Measurements from ENCODE around the gene RUSF1.

The RUSF1 gene

DNA sequence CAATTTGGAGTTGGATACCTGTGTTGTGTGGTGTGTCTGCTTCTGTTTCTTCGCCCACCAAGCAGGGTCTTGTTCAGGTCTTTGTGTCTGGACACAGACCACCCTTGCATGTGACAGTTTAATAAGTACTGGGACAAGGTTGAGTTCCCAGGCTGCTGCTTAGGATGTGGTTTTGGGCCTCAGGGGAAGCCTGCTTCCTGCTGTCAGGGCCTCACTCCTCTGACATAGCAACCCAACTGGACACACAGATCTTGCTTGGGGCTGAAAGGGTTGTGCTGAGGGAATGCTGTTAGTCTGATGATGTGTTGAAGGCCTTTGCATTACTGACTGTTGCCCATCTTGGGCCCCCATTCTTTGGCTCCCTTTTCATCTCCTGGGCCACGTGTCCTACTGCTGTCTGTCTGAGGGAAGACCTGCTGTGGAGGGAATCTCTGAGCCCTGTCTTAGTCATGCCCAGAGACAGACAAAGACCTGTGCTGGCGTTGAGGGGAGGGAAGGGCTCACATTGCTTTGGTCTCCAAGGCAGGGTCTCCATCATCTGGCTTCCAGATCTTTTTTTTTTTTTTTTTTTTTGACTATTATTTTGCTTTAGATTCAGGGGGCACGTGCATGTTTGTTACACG, 40.9 kb downstream of the RUSF1 start:
- DNase-seq = no peak

DNA sequence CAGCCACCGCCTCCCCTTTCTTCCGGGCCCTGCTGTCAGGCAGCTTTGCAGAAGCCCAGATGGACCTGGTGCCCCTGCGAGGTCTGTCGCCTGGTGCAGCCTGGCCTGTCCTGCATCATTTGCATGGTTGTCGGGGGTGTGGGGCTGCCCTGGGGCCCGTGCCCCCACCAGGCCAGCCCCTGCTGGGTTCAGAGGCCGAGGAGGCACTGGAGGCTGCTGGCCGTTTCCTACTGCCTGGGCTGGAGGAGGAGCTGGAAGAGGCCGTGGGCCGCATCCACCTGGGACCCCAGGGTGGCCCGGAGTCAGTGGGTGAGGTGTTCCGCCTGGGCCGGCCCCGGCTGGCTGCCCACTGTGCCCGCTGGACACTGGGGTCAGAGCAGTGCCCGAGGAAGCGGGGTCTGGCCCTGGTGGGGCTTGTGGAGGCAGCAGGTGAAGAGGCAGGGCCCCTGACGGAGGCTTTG, 41.8 kb downstream of the RUSF1 start:
- DNase-seq = no peak

DNA sequence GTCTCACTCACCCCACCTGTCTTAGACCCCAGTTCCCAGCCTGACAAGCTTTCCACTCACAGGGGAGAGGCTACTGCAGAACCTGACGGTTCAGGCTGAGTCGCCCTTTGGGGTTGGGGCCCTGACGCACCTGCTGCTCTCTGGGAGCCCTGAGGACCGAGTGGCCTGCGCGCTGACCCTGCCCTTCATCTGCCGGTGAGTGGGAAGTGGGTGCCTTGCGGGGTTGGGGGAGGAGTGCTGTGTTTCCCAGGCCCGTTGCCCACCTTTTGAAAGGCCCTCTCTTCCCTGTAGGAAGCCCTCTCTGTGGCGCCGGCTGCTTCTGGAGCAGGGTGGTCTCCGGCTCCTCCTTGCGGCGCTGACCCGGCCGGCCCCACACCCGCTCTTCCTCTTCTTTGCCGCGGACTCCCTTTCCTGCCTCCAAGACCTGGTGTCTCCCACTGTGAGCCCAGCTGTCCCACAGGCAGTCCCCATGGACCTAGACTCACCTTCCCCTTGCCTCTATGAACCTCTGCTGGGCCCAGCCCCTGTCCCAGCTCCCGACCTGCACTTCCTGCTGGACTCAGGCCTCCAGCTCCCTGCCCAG, 42.3 kb downstream of the RUSF1 start:
- DNase-seq = no peak

DNA sequence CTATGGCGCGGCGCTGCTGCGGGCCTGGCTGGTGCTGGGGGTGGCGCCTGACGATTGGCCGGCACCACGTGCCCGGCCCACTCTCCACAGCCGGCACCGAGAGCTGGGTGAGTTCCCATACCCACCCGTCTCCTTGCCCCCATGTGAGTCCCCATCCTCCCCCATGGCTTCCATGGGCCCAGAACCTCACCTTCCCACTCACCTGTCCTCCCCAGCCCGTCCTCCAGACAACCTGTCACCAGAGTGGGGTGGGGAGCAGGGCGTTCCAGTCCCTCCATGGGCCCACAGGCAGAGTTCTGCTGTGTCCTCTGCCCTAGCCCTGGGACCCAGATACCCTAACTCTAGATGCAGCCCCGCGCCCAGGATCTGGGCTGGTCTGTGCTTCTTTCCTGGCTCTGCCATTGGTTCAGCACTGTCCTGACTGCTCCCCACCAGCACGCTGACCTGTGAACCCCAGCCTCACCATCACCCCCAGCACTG, 43.4 kb downstream of the RUSF1 start:
- DNase-seq = no peak

DNA sequence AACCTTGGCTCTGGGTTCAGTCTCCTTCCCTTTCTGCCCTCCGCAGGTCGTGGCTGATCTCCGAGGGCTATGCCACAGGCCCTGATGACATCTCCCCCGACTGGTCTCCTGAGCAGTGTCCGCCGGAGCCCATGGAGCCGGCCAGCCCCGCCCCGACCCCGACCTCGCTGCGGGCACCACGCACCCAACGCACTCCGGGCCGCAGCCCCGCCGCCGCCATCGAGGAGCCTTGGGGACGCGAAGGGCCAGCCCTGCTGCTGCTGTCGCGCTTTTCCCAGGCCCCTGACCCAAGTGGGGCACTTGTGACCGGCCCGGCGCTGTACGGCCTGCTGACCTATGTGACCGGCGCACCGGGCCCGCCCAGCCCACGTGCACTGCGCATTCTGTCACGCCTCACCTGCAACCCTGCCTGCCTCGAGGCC, 43.8 kb downstream of the RUSF1 start:
- no peak for DNase-seq

DNA sequence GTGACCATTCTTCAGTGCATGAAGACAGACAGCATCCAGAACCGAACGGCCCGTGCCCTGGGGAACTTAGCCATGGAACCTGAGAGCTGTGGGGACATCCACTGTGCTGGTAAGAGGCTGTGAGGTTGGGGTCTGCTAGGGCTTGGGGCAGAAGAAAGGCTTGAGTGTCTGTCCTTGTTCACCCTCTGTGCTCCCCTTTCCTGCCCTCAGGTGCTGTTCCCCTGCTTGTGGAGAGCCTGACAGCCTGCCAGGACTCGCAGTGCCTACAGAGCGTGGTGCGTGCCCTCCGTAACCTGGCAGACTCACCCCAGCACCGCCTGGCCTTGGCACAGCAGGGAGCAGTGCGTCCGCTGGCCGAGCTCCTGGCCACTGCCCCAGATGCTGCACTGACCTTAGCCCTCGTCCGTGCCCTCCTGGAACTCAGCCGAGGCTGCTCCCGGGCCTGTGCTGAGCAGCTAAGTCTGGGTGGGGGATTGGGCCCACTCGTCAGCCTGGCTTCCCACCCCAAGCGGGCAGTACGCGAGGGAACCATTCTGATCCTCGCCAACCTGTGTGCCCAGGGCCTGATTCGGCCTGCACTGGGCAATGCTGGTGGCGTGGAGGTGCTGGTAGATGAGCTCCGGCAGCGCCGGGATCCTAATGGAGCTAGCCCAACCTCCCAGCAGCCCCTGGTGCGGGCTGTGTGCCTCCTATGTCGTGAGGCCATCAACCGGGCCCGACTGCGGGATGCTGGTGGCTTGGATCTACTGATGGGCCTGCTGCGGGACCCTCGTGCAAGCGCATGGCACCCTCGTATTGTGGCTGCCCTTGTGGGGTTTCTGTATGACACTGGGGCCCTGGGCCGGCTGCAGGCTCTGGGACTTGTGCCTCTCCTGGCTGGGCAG, 46.0 kb downstream of the RUSF1 start:
- no peak for DNase-seq

DNA sequence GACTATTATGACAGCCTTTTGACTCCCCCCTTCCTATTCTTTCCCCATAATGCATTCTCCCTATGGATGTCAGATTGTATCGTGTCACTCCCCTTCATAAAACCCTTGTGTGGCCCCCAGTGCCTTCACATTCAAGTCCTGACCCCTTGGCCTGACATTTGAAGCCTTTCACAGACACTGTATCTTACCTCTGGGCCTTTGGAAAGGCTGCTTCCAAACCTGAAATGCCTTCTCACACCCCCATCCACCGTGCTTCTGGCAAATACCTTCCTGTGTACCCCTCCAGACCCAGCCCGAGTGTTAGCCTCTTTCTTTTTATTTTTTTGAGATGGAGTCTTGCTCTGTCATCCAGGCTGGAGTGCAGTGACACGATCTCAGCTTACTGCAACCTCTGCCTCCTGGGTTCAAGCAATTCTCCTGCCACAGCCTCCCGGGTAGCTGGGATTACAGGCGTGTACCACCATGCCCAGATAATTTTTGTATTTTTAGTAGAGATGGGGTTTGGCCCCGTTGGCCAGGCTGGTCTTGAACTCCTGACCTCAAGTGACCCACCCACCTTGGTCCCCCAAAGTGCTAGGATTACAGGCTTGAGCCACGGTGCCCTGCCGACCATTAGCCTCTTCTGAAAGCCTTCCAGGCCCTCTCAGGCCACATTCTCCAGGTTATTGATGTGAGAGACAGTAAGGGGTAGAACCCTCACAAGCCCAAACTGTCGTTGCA, 46.8 kb downstream of the RUSF1 start:
- no peak for DNase-seq

DNA sequence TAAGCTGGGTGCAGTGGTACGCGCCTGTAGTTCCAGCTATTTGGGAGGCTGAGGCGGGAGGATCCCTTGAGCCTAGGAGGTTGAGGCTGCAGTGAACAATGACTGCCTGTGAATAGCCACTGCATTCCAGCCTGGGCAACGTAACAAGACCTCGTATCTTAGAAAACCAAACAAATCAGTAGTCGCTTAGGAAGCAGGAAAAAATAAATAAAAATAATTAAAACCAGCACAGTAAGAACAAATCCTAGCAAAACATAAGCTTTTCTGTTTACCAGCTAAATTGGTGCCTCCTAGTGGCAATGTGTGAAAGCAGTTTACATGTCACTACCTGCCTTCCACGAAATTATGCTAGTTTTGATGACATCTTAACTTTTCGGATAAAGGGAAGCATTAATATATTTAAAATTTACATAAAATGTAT, 47.6 kb downstream of the RUSF1 start:
- peak; percentile 15 to 40 for DNase-seq

DNA sequence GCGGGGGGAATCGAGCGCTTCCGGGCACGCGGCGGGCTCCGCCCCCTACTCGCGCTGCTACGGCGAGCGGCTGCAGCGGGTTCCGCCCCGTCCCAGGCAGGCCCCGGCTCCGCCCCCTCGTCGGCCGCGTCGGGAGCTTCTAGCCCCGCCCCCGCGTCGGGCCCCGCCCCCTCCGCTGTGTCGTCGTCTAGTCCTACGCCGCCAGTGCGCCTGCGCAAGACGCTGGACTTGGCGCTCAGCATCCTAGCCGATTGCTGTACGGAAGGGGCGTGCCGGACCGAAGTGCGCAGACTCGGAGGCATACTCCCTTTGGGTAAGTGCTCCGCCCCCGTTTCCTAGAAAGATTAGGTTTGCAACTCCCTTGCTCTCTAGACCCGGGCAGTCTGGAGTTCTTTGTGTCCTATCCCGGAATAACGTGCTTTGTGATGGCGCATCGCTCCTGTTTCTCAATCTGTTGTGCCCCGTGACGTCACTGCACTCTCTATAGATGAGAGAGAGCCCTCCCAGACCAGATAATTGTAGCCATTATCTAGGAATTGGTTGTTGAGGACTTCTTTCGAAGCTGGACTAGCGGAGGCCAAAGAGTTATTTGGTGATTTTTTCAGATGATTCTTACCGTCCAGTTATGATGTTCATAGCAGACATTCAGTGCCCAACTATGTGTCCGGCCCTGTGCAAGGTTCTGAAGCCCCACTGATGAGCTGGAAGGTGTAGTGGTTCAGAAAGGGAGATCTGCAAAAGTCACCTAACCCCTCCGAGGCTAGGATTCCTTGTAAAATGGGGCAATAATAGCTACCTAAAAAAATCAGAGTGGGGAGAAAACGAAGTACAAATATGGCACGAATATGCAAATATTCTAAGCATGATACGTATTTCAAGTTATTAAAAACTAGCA, 48.3 kb downstream of the RUSF1 start:
- peak; percentile 100 for DNase-seq

DNA sequence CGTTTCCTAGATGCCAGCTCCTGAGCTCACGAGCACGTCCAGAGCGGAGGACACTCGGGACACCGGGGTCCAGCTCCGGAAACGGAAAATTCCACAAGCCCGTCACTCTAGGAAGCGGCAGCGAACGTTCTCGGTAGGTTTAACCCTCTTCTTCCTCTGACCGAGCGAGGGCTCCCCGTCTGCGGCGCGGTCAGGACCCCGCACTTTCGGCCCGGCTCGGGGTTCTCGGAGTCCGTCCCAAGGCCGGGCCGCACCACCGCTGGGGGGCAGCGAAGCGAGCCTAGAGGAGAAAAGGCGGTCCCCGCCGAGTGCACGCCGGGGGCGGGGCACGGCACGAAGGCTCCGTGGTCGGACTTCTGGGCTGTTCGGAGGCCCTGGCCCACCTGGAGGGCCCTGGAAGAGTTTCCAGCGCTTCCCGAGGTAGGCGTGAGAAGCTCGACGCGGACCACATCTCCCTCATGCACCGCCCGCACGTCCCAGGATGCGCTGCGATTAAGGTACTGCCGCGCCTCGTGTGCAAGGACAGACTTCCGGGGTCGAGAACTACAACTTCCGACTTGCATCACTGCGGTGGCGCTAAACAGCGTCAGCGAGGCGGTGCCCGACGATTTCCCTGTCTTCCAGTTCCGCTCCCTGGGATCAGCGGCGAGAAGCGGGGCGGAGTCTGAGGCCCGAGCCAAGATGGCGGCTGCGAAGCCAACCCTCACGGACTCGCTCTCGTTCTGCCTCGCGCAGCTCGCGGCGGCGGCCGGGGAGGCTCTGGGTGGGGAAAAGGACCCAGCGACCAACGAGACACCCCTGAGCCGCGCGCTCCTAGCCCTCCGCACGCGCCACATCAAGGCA, 49.1 kb downstream of the RUSF1 start, which contains the start of gene ARMC5:
ARMC5 (plus strand) TSS at position 658 of the 843 bp plus-strand sequence; CDS start at position 682, 24 bp downstream.
- peak; percentile 98 to 99 for DNase-seq

DNA sequence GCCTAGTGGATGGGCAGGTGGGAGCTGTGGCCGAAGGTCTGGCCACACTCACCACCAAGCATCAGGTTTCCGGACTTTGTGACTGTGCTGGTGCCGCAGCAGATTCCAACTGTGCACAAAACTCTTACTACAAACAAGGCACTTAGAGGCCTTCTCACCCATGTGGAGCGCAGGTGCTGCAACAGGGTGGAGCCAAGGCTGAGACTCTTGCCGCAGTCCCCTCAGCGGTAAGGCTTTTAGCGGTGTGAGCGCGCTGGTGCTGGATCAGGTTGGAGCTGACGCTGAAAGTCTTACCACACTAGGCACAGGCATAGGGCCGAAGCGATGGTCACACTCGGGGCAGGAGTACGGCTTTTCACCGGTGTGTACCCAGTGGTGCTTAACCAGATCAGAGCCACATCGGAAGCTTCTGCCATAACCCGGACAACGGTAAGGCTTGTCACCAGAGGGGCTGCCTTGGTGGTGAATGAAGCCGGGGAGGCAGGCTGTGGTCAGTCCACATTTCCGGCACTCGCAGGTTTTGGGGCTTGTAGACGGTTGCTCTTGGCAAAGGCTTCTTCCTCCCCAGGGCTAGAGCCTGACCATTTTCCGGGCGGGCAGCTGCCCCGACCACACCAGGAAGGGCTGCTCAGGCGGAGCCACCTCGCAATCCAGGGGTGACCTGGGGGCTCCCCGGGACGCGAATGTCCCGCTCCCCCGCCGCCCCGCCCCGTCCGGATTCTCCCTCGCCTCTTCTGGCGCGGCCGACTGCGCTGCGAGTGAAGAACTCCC, 49.9 kb downstream of the RUSF1 start:
- DNase-seq = peak; percentile 18 to 41

DNA sequence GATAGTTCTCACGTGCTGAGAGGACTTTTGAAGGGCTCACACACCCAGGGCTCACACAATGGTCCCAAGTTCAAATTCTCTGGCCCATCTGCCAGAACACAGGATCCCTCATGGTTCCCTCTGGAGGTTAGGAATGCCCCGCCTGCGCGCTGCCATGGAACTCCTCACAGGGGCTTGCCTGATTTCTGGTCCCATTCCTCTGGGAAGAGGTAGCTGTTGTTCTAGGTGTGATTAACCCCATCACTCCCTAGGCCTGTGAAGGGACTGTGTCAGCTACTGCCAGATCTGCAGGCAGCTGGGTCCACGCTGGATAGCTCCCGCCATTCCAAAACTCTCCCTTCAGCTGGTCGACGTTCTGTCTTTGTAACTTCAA, 51.2 kb downstream of the RUSF1 start:
- no peak for DNase-seq

DNA sequence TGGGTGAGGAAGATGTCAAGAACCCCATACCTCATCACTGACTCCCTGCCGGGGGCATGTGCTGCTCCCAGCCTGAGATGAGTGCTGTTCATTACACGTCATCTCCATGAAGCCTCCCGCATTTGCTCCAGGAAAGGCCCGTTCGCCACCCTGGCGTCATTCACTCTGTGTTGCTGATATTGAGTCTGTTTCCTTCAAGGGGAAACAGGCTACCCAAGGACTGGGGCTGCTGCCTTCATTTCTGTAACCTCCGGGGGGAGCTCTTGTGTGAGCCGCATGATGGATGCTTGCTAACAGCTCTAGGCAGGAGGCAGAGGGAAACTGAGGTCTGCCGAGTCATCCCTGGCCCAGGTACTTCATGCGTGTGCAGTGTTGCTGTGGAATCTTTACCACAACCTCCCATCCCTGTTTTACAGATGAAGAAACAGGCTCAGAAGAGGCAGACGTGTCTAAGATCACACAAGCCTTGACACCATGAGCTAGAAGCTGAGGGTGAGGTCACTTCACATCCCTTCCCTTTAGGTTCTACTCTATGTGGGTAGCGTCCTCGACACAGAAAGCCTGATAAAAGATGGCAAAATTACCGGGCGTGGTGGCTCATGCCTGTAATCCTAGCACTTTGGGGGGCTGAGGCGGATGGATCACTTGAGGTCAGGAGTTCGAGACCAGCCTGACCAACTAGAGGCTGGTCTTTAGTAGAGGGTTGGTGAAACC, 52.4 kb downstream of the RUSF1 start:
- peak; percentile 11 to 34 for DNase-seq

DNA sequence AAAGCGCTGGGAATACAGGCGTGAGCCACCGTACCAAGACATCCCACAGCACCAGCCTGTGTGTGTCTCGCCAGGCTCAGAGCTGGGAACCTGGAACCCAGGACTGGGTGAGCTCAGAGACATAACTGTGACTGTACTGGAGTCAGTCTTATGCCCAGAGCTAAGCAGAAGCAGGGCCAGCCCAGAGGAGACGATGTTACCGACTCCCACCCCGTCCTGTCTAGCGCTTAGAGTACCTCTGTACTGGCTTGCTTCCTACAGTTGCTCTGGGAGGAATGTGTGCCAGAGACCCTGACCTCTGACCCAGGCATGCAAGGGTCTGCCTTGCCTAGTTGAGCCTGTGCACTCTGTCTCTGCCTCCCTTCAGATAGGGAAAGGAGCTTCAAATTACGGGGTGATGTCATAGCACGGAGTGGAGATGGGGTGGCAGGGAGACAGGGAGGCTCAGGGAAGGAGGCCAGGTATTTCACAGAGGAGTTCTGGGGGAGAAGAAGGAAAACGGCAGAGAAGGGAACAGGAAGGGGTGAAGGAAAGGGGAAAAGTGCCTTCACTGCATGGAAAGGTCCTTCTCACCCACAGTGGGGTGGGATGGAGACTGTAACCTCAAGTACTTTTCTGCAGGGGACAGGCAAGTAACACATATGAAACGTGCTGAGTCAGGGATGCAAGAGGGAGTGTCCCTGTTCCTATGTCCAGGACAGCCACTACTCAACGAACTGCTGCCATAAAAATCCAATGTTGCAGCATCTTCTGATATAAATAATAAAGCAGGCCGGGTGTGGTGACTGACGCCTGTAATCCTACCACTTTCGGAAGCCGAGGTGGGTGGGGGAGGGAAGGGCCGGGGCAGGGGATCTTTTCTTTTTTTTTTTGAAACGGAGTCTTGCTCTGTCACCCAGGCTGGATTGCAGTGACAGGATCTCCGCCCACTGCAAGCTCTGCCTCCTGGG, 54.7 kb downstream of the RUSF1 start:
- peak; percentile 68 to 72 for DNase-seq

DNA sequence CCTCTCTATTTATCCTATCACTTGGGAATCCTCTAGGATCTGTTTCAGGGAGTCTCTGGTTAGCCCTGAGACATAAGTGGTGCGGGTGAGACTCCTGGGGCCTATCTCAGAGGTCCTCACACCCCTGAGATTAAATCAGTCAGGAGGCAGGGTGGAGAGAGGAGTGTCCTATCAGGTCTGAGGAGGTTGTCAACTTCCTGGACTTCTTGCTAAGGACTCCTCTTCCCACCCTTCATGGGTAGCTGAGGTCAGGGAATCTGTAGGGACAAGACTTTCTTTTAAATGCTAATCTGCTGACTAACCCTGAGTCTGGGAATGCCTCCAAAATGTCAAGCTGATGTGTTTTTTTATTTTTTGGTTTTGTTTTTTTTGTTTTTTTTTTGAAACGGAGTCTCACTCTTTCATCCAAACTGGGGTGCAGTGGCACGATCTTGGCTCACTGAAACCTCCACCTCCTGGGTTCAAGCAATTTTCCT, 55.5 kb downstream of the RUSF1 start:
- DNase-seq = no peak

DNA sequence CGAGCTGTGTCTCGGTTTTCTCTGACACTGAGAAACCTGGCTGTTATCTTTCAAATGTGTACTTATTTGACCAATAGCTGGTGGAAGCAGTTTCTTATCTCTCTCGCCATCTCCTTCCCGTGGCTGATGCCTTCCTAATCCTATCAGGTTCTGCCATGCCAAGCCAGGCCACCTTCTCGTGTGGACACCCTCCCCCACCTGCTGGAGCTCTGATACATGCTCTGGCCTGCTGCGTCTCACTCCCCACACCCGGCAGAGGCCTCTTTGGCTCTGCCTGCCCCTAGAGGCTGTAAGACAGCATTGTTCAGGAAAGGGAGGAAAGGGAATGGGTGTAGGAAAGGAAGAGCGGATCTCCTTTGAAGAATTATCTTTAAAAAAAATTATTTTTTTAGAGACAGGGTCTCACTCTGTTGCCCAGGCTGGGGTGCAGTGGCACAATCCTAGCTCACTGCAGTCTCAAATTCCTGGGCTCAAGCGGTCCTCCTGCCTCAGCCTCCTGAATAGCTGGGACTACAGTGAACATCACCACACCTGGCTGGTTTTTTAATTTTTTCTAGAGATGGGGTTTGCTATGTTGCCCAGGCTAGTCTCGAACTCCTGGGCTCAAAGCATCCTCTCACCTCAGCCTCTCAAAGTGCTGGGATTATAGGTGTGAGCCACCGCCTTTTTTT, 56.4 kb downstream of the RUSF1 start:
- peak; percentile 28 to 58 for DNase-seq

DNA sequence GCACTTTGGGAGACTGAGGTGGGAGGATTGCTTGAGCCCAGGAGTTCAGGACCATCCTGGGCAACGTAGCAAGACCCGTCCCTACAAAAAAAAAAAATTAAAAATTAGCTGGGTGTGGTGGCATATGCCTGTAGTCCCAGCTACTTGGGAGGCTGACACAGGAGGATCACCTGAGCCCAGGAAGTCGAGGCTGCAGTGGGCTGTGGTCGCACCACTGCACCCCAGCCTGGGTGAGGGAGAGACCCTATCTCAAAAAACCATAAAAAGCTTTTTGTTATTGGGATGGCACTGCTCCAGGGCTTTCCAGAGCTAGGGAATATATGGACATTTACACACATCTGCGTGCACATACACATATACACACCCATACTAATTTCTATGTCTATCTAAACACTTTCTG, 57.0 kb downstream of the RUSF1 start:
- no peak for DNase-seq
